PC-3 (cell line): Measurements from ENCODE around the gene MAGEF1. TPM values are rescaled to one million over a fixed set of nuclear protein-coding genes. Genes with fewer than 3 reads are reported as not detected.

Experiments
- ATAC-seq: fragments of 200-7000 bp; cut with Tn5 transposase; 2 replicates; pipeline ENCODE4 v1.9.1; 2020; ENCODE audit warnings: mild to moderate bottlenecking, moderate library complexity
- BruUV-seq: library from RNA; stranded (reverse); fragments of 400-500 nt; replicated peaks from 2 replicates; lab custom pipeline; 2021; lab: Mats Ljungman, UMichigan
- CTCF ChIA-PET: fragments of 300-600 bp; sonication (Branson Sonifier 250); formaldehyde crosslinking; loops from one replicate; lab custom pipeline; 2022; ENCODE audit warnings: antibody characterized with exemption; lab: Charles Lee
- POLR2A ChIA-PET: fragments of 300-600 bp; sonication (Branson Sonifier 250); formaldehyde crosslinking; loops from one replicate; lab custom pipeline; 2022; ENCODE audit warnings: antibody characterized with exemption; ENCODE audit not compliant: unreplicated experiment; lab: Charles Lee
- DNase-seq: peaks from one replicate; pipeline ENCODE4 v3.0.0-alpha.2; 2015
- H2AFZ ChIP-seq: fragments of 300-600 bp; sonication (generic); 2 replicates; pipeline ENCODE4 v1.6.0; 2016; ENCODE audit warnings: antibody characterized with exemption, low read length
- H3F3A ChIP-seq: fragments of 300-600 bp; sonication (generic); one replicate; pipeline ENCODE4 v1.6.0; 2017; ENCODE audit warnings: antibody characterized with exemption, low read length, control low read depth, mild to moderate bottlenecking; ENCODE audit not compliant: unreplicated experiment
- H3K27ac ChIP-seq: fragments of 300-600 bp; sonication (generic); 2 replicates; pipeline ENCODE4 v1.5.1; 2016; ENCODE audit warnings: mild to moderate bottlenecking, low read length
- H3K27me3 ChIP-seq: fragments of 300-600 bp; sonication (generic); 2 replicates; pipeline ENCODE4 v1.6.1; 2016; ENCODE audit warnings: low read length, mixed read lengths
- H3K36me3 ChIP-seq: fragments of 300-600 bp; sonication (generic); 2 replicates; pipeline ENCODE4 v1.6.1; 2016; ENCODE audit warnings: low read depth, mixed run types, low read length, mixed read lengths
- H3K4me1 ChIP-seq: fragments of 300-600 bp; sonication (generic); 2 replicates; pipeline ENCODE4 v1.5.1; 2016; ENCODE audit warnings: low read length; ENCODE audit not compliant: insufficient read depth
- H3K4me2 ChIP-seq: fragments of 300-600 bp; sonication (generic); 2 replicates; pipeline ENCODE4 v1.6.0; 2016; ENCODE audit warnings: low read length
- H3K4me3 ChIP-seq: fragments of 300-600 bp; sonication (generic); 2 replicates; pipeline ENCODE4 v1.5.1; 2016; ENCODE audit warnings: mild to moderate bottlenecking, low read length, mixed read lengths
- H3K79me2 ChIP-seq: fragments of 300-600 bp; sonication (generic); 2 replicates; pipeline ENCODE4 v1.6.1; 2017; ENCODE audit warnings: low read length, mixed read lengths
- H3K9ac ChIP-seq: fragments of 300-600 bp; sonication (generic); 2 replicates; pipeline ENCODE4 v1.6.0; 2016; ENCODE audit warnings: mild to moderate bottlenecking, low read length
- H3K9me2 ChIP-seq: fragments of 300-600 bp; sonication (generic); replicated peaks from 2 replicates; pipeline ENCODE4 v1.6.1; 2016; ENCODE audit warnings: mixed run types, low read length, mixed read lengths
- H3K9me3 ChIP-seq: fragments of 300-600 bp; sonication (generic); 2 replicates; pipeline ENCODE4 v1.6.1; 2016; ENCODE audit warnings: low read length, mixed read lengths
- H4K20me1 ChIP-seq: fragments of 300-600 bp; sonication (generic); 2 replicates; pipeline ENCODE4 v1.6.1; 2016; ENCODE audit warnings: low read length, mixed read lengths
- CTCF ChIP-seq: fragments of 300-600 bp; sonication (generic); conservative IDR thresholded peaks from 2 replicates; pipeline ENCODE4 v1.5.1; 2017; ENCODE audit warnings: antibody characterized with exemption, low read depth, mild to moderate bottlenecking, low read length
- EZH2 ChIP-seq: fragments of 300-600 bp; sonication (generic); IDR thresholded peaks from one replicate; pipeline ENCODE4 v1.6.1; 2017; ENCODE audit warnings: antibody characterized with exemption, mild to moderate bottlenecking, low read length; ENCODE audit not compliant: unreplicated experiment
- EZH2phosphoT487 ChIP-seq: fragments of 300-600 bp; sonication (generic); IDR thresholded peaks from 2 replicates; pipeline ENCODE4 v1.6.1; 2018; ENCODE audit warnings: mild to moderate bottlenecking, antibody characterized with exemption, low read length, borderline replicate concordance
- intact Hi-C: fragments of 100-400 bp; cut with micrococcal nuclease; formaldehyde crosslinking; loops from 2 replicates; pipeline ENCODE4 v1.9.0; 2023
- total RNA-seq: library from RNA; depleted of rRNA; stranded (reverse); fragments of >200 nt; gene quantifications from 2 replicates; pipeline ENCODE4 v1.2.3, GENCODE V29; 2014

The MAGEF1 gene
- total RNA-seq, 1 experiment from 2014 or later = 43.6 TPM

DNA sequence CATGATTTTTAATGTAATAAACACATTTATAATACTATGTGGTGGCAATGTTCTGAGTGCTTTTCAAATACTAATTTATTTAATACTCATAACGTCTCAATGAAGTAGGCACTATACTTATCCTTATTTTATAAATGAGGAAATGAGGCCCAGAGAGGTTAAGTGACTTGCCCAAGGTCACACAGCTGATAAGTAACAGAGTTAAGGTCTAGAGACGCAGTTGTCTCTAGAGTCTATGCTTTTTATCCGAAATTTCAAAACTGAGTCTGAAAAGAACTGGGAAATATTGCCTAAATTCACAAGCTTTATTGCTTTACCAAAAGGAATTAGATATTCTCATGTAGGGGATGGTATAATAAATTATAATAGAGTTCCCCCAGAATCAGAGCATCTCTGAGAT is 31.4 kb upstream of the MAGEF1 start:
- CTCF ChIA-PET = interaction anchor here (1.0 to 1.5 kb wide), 2 partner anchors 182 to 372 kb away, joined by 3 to 11 read pairs; partner anchors contain the start of gene EPHB3
- no peaks in the 10 kb centered on the region for H3K9me3 ChIP-seq
- H3K4me2 ChIP-seq = no peak overlapping the region
- intact Hi-C loops = no loop called here
- H3F3A ChIP-seq = no peaks in the 10 kb centered on the region
- no peaks in the 10 kb centered on the region for H3K79me2 ChIP-seq
- H3K27me3 ChIP-seq = no peaks in the 10 kb centered on the region
- H3K9ac ChIP-seq = no peak overlapping the region
- ATAC-seq (no peak), DNase-seq (no peak)
- no peaks in the 10 kb centered on the region for H4K20me1 ChIP-seq
- no peak for TF ChIP-seq CTCF
- no peak for TF ChIP-seq EZH2phosphoT487
- TF ChIP-seq EZH2 = no peak
- no peak overlapping the region for H2AFZ ChIP-seq
- H3K4me3 ChIP-seq = no peak overlapping the region
- no TSS peak for BruUV-seq
- no peaks in the 10 kb centered on the region for H3K36me3 ChIP-seq
- H3K27ac ChIP-seq = no peak overlapping the region
- POLR2A ChIA-PET = interaction anchor here (0.5 to 0.6 kb wide), 2 partner anchors 31 to 182 kb away, joined by 5 to 10 read pairs; no protein-coding TSS in a partner anchor
- peaks cover 31% of the 10 kb centered on the region for H3K4me1 ChIP-seq
- no peaks in the 10 kb centered on the region for H3K9me2 ChIP-seq

DNA sequence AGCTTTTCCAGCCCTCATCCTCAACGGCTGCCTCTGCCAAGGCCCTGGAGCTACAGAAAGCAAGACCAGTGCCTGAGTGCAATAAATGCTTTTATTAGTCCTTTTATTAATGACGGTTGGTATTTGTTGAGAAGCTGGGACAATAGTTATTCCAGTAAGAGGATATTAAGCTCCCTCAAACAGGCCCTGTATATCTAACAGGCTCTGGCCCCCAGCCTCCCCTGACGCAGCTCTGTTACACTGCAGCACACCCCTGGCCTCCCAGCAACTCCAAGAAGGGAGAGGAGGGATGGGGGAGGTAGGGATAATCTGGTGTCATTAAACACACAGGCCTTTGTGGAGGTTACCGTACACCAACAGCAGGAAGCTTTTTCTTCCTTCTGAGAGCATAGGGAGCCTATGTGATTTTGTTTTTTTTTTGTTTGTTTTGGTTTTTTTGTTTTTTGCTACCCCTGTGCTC is 30.8 kb upstream of the MAGEF1 start:
- BruUV-seq = no TSS peak
- Histone ChIP-seq H3K9ac (no peak overlapping the region), H3K4me2 (no peak overlapping the region), H3K9me3 (no peaks in the 10 kb centered on the region), H4K20me1 (no peaks in the 10 kb centered on the region), H3K79me2 (no peaks in the 10 kb centered on the region), H3K27ac (no peak overlapping the region), H3K4me3 (no peak overlapping the region), H3K36me3 (no peaks in the 10 kb centered on the region), H3K4me1 (peaks cover 29% of the 10 kb centered on the region), H3K27me3 (no peaks in the 10 kb centered on the region), H3K9me2 (no peaks in the 10 kb centered on the region), H3F3A (peaks cover 3% of the 10 kb centered on the region), H2AFZ (no peak overlapping the region)
- intact Hi-C loops = no loop called here
- POLR2A ChIA-PET = interaction anchor here (0.5 to 0.7 kb wide), 3 partner anchors 30 to 182 kb away, joined by 3 to 10 read pairs (median 5); no protein-coding TSS in a partner anchor
- CTCF ChIA-PET = interaction anchor here (1.0 to 1.5 kb wide), 2 partner anchors 182 to 371 kb away, joined by 3 to 11 read pairs; partner anchors contain the start of gene EPHB3
- ATAC-seq (no peak), DNase-seq (no peak)
- TF ChIP-seq EZH2 = no peak

- DNase-seq = no peak
- BruUV-seq = no TSS peak
- POLR2A ChIA-PET = interaction anchor here (0.7 kb wide), 1 partner anchor 91 kb away, joined by 3 read pairs; no protein-coding TSS in a partner anchor
- intact Hi-C loops = no loop called here
- H3K9ac ChIP-seq = no peak overlapping the region
- no peak overlapping the region for H3K27ac ChIP-seq
- H3K4me2 ChIP-seq = no peak overlapping the region
- peaks cover 5% of the 10 kb centered on the region for H3F3A ChIP-seq
- no peaks in the 10 kb centered on the region for H3K79me2 ChIP-seq
- H3K27me3 ChIP-seq = no peaks in the 10 kb centered on the region
- CTCF ChIA-PET = interaction anchor here (1.0 to 1.5 kb wide), 2 partner anchors 181 to 371 kb away, joined by 3 to 11 read pairs; partner anchors contain the start of gene EPHB3
- H3K36me3 ChIP-seq = no peaks in the 10 kb centered on the region
- H2AFZ ChIP-seq = no peak overlapping the region
- no peaks in the 10 kb centered on the region for H3K9me2 ChIP-seq
- no peaks in the 10 kb centered on the region for H4K20me1 ChIP-seq
- no peak overlapping the region for H3K4me3 ChIP-seq
- H3K4me1 ChIP-seq = peaks cover 36% of the 10 kb centered on the region
- TF ChIP-seq EZH2 (no peak), CTCF (peak; percentile 34; the same call in 1 of the 2 replicates), EZH2phosphoT487 (no peak)
- H3K9me3 ChIP-seq = no peaks in the 10 kb centered on the region
- ATAC-seq = no peak
Observed at GRCh38 chr3:184741798-184742675, 30.2 kb upstream of the MAGEF1 start.
